Central memory CD8-positive, alpha-beta T cell (primary cell): Measurements from ENCODE around the gene RPIA.
"Not testable (repeated sequence)": the region's sequence is repeated elsewhere in the genome, so short reads cannot be mapped to it uniquely, and the experiment has no call there.

Experiments used
- ATAC-seq: fragments of 150-1000 bp; cut with Tn5 transposase; replicated peaks from 2 replicates; pipeline ENCODE4 v1.10.0; 2022; ENCODE audit warnings: mild to moderate bottlenecking, moderate FRiP score, moderate number of reproducible peaks; ENCODE audit not compliant: poor library complexity, severe bottlenecking; ENCODE audit errors: extremely low read depth
- DNase-seq, 2 donors: peaks; one replicate each; pipeline ENCODE4 v3.0.0; 2021; ENCODE audit warnings: low spot score in 2 of 2
- H3K27ac Mint-ChIP-seq: one replicate; pipeline ENCODE4 v1.8.0; 2022; ENCODE audit warnings: low read depth, mild to moderate bottlenecking, moderate library complexity, mixed read lengths
- H3K27me3 Mint-ChIP-seq: one replicate; pipeline ENCODE4 v1.8.0; 2022; ENCODE audit warnings: mixed read lengths
- H3K36me3 Mint-ChIP-seq: one replicate; pipeline ENCODE4 v1.8.0; 2022; ENCODE audit warnings: mild to moderate bottlenecking, moderate library complexity, mixed read lengths; ENCODE audit not compliant: insufficient read depth
- H3K4me1 Mint-ChIP-seq: one replicate; pipeline ENCODE4 v1.8.0; 2022; ENCODE audit warnings: mixed read lengths
- H3K4me3 Mint-ChIP-seq: one replicate; pipeline ENCODE4 v1.8.0; 2022; ENCODE audit warnings: mild to moderate bottlenecking, moderate library complexity, mixed read lengths
- H3K9me3 Mint-ChIP-seq: one replicate; pipeline ENCODE4 v1.8.0; 2022; ENCODE audit warnings: mixed read lengths

RPIA gene

GRCh38 chr2:88773233-88774028, 82.0 kb downstream of the RPIA start:
- not testable (repeated sequence) for H3K27ac Mint-ChIP-seq, DNase-seq, H3K36me3 Mint-ChIP-seq, ATAC-seq, H3K4me3 Mint-ChIP-seq, H3K4me1 Mint-ChIP-seq
- Mint-ChIP-seq H3K27me3 (peaks cover 34% of the 10 kb centered on the region), H3K9me3 (peaks cover 15% of the 10 kb centered on the region)

GRCh38 chr2:88789213-88789612, 97.7 kb downstream of the RPIA start:
- not testable (repeated sequence) for H3K4me1 Mint-ChIP-seq, ATAC-seq, H3K27ac Mint-ChIP-seq, H3K36me3 Mint-ChIP-seq, H3K4me3 Mint-ChIP-seq, H3K9me3 Mint-ChIP-seq, DNase-seq
- H3K27me3 Mint-ChIP-seq, result peaks cover 37% of the 10 kb centered on the region

- not testable (repeated sequence) for H3K27ac Mint-ChIP-seq, DNase-seq, H3K4me3 Mint-ChIP-seq, H3K27me3 Mint-ChIP-seq, ATAC-seq, H3K9me3 Mint-ChIP-seq, H3K36me3 Mint-ChIP-seq, H3K4me1 Mint-ChIP-seq
Observed at GRCh38 chr2:88795932-88796331, 104.5 kb downstream of the RPIA start.

- not testable (repeated sequence) for DNase-seq, ATAC-seq, H3K4me1 Mint-ChIP-seq, H3K9me3 Mint-ChIP-seq, H3K27ac Mint-ChIP-seq, H3K36me3 Mint-ChIP-seq, H3K4me3 Mint-ChIP-seq, H3K27me3 Mint-ChIP-seq
Observed at GRCh38 chr2:88796523-88796922, 105.0 kb downstream of the RPIA start.

- not testable (repeated sequence) for H3K27ac Mint-ChIP-seq, H3K9me3 Mint-ChIP-seq, DNase-seq, H3K36me3 Mint-ChIP-seq, H3K27me3 Mint-ChIP-seq, ATAC-seq, H3K4me1 Mint-ChIP-seq, H3K4me3 Mint-ChIP-seq
Observed at GRCh38 chr2:88797164-88797563, 105.7 kb downstream of the RPIA start.
